ENCODE results near the gene PINLYP. TPM values are rescaled to one million over a fixed set of nuclear protein-coding genes. Genes with fewer than 3 reads are reported as not detected.
A peak's percentile ranks its signal among the peaks of the same experiment; 100 is the strongest.

The PINLYP gene
- total and polyA plus RNA-seq, 2 of the 13 experiments (the other 11 are each of a cell fraction or from before 2014, with no cell fraction given): 0.21 to 0.24 TPM

DNA sequence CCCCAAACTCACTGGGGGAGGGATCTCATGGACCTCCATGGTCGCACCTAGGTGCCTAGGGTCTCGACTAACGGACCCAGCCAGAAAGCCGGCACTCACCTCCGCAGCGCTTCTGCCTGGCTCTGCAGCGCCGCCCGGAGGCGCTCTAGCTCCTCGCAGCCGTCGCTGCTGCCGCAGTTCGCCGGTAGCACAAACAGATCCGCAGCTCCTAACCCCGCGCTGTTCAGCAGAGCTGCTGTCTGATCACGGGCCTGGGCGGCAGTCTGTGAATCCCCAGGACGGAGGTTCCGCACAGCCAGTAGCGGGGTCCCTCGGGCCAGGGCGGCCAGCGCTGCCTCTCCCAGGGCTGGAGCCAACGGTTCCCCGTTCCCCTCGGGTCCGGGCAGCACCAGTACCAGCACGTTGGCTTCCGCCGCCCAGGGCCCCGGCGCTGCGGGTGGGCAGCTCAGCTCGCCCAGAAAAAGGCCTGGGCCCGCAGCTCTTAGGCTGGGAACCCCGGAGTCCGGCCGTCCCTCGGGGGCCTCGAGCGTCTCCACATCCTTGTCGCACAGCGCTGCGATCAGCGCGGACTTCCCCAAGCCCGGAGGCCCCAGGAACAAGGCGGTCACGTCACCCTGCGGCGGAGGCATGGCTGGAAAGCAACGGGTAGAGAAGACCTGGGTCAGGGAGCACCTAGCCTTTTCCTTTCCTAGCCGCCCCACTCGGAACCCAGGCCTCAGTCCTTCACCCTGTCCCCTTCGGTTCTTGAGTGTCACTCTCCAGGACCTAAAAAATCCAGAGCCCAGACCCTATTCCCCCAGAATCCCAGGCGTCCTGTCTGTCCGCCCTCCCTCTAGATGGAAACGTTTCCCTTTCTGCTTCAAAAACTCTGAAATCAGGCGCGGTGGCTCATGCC, 19.4 kb downstream of the PINLYP start:
- no peak for FAIRE-seq
- intact Hi-C loops (cut with micrococcal nuclease; ENCODE audit: unreplicated experiment): loop anchor here (10.0 kb wide), 1 partner anchor 70 kb away; the partner anchor contains the start of gene ETHE1
- no peak overlapping the region for H2AFZ ChIP-seq (ENCODE audit: low read length)
- no TSS peak for BruUV-seq (replicated peaks)
- CTCF ChIA-PET (ENCODE audit: low intra/inter-chr PET ratio, low total read pairs): interaction anchor here (1.6 to 2.4 kb wide), 2 partner anchors 40 to 57 kb away, joined by 12 to 13 read pairs; no protein-coding TSS in a partner anchor
- DNase-seq (ENCODE audit: low spot score): peak; percentile 47
- POLR2A ChIA-PET: interaction anchor here (0.8 to 2.4 kb wide), 9 partner anchors 11 to 160 kb away, joined by 3 to 20 read pairs (median 6); partner anchors contain the start of genes SMG9 and ZNF575
- peaks cover 2% of the 10 kb centered on the region; the same call in 1 of the 2 replicates for H4K20me1 ChIP-seq (ENCODE audit: insufficient read depth, low read length)
- no peaks in the 10 kb centered on the region for H3K9me3 ChIP-seq (ENCODE audit: low read length)
- peak; percentile 70 for ATAC-seq
- peaks cover 27% of the 10 kb centered on the region for H3K79me2 ChIP-seq (ENCODE audit: insufficient read depth, low read length)
- WGBS (ENCODE audit: low lambda C conversion rate): 11% methylated on average over 10 of the region's 64 CpGs
- peaks cover 6 to 19% of the 10 kb centered on the region in 2 experiments; a peak in 4 of 5 replicates for H3K36me3 ChIP-seq (replicated peaks in 1 of 2; ENCODE audit: control insufficient read depth in 1 of 2, insufficient read depth in 2 of 2, low read length in 2 of 2)
- H3K4me1 ChIP-seq (ENCODE audit: insufficient read depth, low read length): peaks cover 28% of the 10 kb centered on the region
- peak overlapping the region; percentile 91 for H3K9ac ChIP-seq (ENCODE audit: insufficient read depth, low read depth, low read length)
- H3K27me3 ChIP-seq (ENCODE audit: control insufficient read depth in 1 of 2, insufficient read depth in 2 of 2, low read length in 2 of 2): no peaks in the 10 kb centered on the region; a peak in 1 of 5 replicates
- H3K4me2 ChIP-seq (ENCODE audit: low read depth, low read length): peak overlapping the region; percentile 88
- peak overlapping the region; percentile 74 to 90 (median 84) for H3K4me3 ChIP-seq (replicated peaks in 1 of 3; ENCODE audit: insufficient read depth in 1 of 3, low read depth in 2 of 3, low read length in 3 of 3)
- in situ Hi-C loops (cut with HindIII; ENCODE audit: extremely low pct_ligation_motif_present, low pct_unique_long_range_greater_than_20kb): loop anchor here (5.0 kb wide), 1 partner anchor 57 kb away; no protein-coding TSS in a partner anchor
- peak overlapping the region; percentile 72 for H3K27ac ChIP-seq (ENCODE audit: extremely low read length, insufficient read depth, low read length)
- TF ChIP-seq, protein P1, sequence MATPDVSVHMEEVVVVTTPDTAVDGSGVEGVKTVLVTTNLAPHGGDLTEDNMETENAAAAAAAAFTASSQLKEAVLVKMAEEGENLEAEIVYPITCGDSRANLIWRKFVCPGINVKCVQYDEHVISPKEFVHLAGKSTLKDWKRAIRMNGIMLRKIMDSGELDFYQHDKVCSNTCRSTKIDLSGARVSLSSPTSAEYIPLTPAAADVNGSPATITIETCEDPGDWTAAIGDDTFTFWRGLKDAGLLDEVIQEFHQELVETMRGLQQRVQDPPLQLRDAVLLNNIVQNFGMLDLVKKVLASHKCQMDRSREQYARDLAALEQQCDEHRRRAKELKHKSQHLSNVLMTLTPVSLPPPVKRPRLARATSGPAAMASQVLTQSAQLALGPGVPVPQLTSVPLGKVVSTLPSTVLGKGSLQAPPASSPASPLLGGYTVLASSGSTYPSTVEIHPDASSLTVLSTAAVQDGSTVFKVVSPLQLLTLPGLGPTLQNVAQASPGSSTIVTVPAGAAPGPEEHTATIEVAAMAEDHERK (CRISPR knock-in tag; IDR thresholded peaks at IDR 0.05; ENCODE audit: low read depth): no peak
- TF ChIP-seq ZNF101 (CRISPR knock-in tag; IDR thresholded peaks at IDR 0.05; ENCODE audit: borderline replicate concordance, low read depth) (no peak), SETDB1 (CRISPR knock-in tag; IDR thresholded peaks at IDR 0.05; ENCODE audit: borderline replicate concordance) (no peak), ZSCAN20 (CRISPR knock-in tag; IDR thresholded peaks at IDR 0.05; ENCODE audit: borderline replicate concordance) (no peak), MYC (CRISPR knock-in tag; IDR thresholded peaks at IDR 0.05; ENCODE audit: borderline replicate concordance) (peak; percentile 61; the same call in 1 of the 2 replicates), NCOA2 (CRISPR knock-in tag; IDR thresholded peaks at IDR 0.05) (no peak), POLR2AphosphoS5 (IDR thresholded peaks at IDR 0.05; ENCODE audit: low read depth, low read length) (no peak), RNF2 (conservative IDR thresholded peaks at IDR 0.05; ENCODE audit: low read depth) (no peak), SP4 (CRISPR knock-in tag; IDR thresholded peaks at IDR 0.05) (0 out of 2 replicates have a peak, but pooled peaks have one; percentile 29), XRCC5 (optimal IDR thresholded peaks at IDR 0.05; ENCODE audit: low read length) (peak; percentile 39), BCL6 (CRISPR knock-in tag; IDR thresholded peaks at IDR 0.05) (no peak), ZNF44 (CRISPR knock-in tag; IDR thresholded peaks at IDR 0.05) (0 out of 2 replicates have a peak, but pooled peaks have one; percentile 51), MLLT10 (CRISPR knock-in tag; IDR thresholded peaks at IDR 0.05) (no peak), ZBTB7A (CRISPR knock-in tag; IDR thresholded peaks at IDR 0.05) (0 out of 2 replicates have a peak, but pooled peaks have one; percentile 24), ERF (CRISPR knock-in tag; IDR thresholded peaks at IDR 0.05) (peak; percentile 85)
- TF ChIP-seq, protein P2, sequence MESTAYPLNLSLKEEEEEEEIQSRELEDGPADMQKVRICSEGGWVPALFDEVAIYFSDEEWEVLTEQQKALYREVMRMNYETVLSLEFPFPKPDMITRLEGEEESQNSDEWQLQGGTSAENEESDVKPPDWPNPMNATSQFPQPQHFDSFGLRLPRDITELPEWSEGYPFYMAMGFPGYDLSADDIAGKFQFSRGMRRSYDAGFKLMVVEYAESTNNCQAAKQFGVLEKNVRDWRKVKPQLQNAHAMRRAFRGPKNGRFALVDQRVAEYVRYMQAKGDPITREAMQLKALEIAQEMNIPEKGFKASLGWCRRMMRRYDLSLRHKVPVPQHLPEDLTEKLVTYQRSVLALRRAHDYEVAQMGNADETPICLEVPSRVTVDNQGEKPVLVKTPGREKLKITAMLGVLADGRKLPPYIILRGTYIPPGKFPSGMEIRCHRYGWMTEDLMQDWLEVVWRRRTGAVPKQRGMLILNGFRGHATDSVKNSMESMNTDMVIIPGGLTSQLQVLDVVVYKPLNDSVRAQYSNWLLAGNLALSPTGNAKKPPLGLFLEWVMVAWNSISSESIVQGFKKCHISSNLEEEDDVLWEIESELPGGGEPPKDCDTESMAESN (CRISPR knock-in tag; conservative IDR thresholded peaks at IDR 0.05): no peak
- TF ChIP-seq, protein P3, sequence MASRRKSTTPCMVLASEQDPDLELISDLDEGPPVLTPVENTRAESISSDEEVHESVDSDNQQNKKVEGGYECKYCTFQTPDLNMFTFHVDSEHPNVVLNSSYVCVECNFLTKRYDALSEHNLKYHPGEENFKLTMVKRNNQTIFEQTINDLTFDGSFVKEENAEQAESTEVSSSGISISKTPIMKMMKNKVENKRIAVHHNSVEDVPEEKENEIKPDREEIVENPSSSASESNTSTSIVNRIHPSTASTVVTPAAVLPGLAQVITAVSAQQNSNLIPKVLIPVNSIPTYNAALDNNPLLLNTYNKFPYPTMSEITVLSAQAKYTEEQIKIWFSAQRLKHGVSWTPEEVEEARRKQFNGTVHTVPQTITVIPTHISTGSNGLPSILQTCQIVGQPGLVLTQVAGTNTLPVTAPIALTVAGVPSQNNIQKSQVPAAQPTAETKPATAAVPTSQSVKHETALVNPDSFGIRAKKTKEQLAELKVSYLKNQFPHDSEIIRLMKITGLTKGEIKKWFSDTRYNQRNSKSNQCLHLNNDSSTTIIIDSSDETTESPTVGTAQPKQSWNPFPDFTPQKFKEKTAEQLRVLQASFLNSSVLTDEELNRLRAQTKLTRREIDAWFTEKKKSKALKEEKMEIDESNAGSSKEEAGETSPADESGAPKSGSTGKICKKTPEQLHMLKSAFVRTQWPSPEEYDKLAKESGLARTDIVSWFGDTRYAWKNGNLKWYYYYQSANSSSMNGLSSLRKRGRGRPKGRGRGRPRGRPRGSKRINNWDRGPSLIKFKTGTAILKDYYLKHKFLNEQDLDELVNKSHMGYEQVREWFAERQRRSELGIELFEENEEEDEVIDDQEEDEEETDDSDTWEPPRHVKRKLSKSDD (CRISPR knock-in tag; IDR thresholded peaks at IDR 0.05; ENCODE audit: low read depth): no peak

Data from HepG2 (cell line).